HG02981 (cell line): ENCODE results near the gene KLK4.
"Not testable (repeated sequence)": the region's sequence is repeated elsewhere in the genome, so short reads cannot be mapped to it uniquely, and the experiment has no call there.

Experiments
- ATAC-seq: cut with Tn5 transposase; IDR thresholded peaks from one replicate; pipeline ENCODE4 v1.9.1; 2021; ENCODE audit warnings: mild to moderate bottlenecking, moderate library complexity; ENCODE audit not compliant: unreplicated experiment

The KLK4 gene

GRCh38 chr19:50916069-50916468 is 4.9 kb upstream of the KLK4 start:
- ATAC-seq = no peak

GRCh38 chr19:50912727-50913716 is 1.8 kb upstream of the KLK4 start:
- no peak for ATAC-seq

- no peak for ATAC-seq
These were observed 956 bp upstream of the KLK4 start for GRCh38 chr19:50912102-50912599.

- no peak for ATAC-seq
These were observed 473 bp downstream of the KLK4 start for GRCh38 chr19:50910722-50911121.

- ATAC-seq = no peak
These were observed 1.7 kb downstream of the KLK4 start for GRCh38 chr19:50909240-50910070.

- ATAC-seq = no peak
These were observed 2.9 kb downstream of the KLK4 start for GRCh38 chr19:50908336-50908735.

- ATAC-seq = no peak
These were observed 5.0 kb downstream of the KLK4 start for GRCh38 chr19:50906217-50906616.

- ATAC-seq = no peak
These were observed 8.6 kb downstream of the KLK4 start for GRCh38 chr19:50902640-50903039.

- ATAC-seq = no peak
These were observed 11.6 kb downstream of the KLK4 start for GRCh38 chr19:50899569-50899968.

- ATAC-seq = no peak
These were observed 13.2 kb downstream of the KLK4 start for GRCh38 chr19:50898018-50898417.

GRCh38 chr19:50897612-50898011 is 13.6 kb downstream of the KLK4 start:
- no peak for ATAC-seq

- ATAC-seq = peak; percentile 37
These were observed 14.0 kb downstream of the KLK4 start for GRCh38 chr19:50897191-50897607.

GRCh38 chr19:50896591-50897190 is 14.5 kb downstream of the KLK4 start:
- ATAC-seq = peak; percentile 78

- not testable (repeated sequence) for ATAC-seq
These were observed 15.1 kb downstream of the KLK4 start for GRCh38 chr19:50896089-50896590.

GRCh38 chr19:50894478-50895356 is 16.5 kb downstream of the KLK4 start:
- no peak for ATAC-seq

GRCh38 chr19:50893047-50893736 is 18.0 kb downstream of the KLK4 start:
- no peak for ATAC-seq

GRCh38 chr19:50891253-50891625 is 20.0 kb downstream of the KLK4 start:
- no peak for ATAC-seq

GRCh38 chr19:50890422-50891252 is 20.6 kb downstream of the KLK4 start:
- ATAC-seq = no peak
